OCI-LY3 (cell line): Measurements from ENCODE around the gene GPHN.

Source experiments
- CTCF ChIP-seq: fragments of 200-600, 300-600 bp; sonication (generic); IDR thresholded peaks from 2 replicates; pipeline ENCODE4 v1.5.1; 2014; ENCODE audit warnings: antibody characterized with exemption, low read length, low read depth
- EZH2phosphoT487 ChIP-seq: fragments of 200-600 bp; shearing (Covaris generic); IDR thresholded peaks from 2 replicates; pipeline ENCODE4 v1.6.1; 2018; ENCODE audit warnings: antibody characterized with exemption, mixed run types, low read depth

GRCh38 chr14:67191768-67192290 is 683.9 kb downstream of the GPHN start:
- TF ChIP-seq CTCF (no peak), EZH2phosphoT487 (no peak)
